PC-9 (cell line): ENCODE results near the gene ELOVL5. TPM values are rescaled to one million over a fixed set of nuclear protein-coding genes. Genes with fewer than 3 reads are reported as not detected.
"Not testable (repeated sequence)": the region's sequence is repeated elsewhere in the genome, so short reads cannot be mapped to it uniquely, and the experiment has no call there.

Experiments
- BruUV-seq: library from RNA; stranded (reverse); fragments of 400-500 nt; replicated peaks from 2 replicates; lab custom pipeline; 2021; lab: Mats Ljungman, UMichigan
- CTCF ChIA-PET: fragments of 300-600 bp; sonication (Branson Sonifier 250); formaldehyde crosslinking; loops from one replicate; lab custom pipeline; 2022; ENCODE audit warnings: antibody characterized with exemption; lab: Charles Lee
- POLR2A ChIA-PET: fragments of 300-600 bp; sonication (Branson Sonifier 250); formaldehyde crosslinking; loops from one replicate; lab custom pipeline; 2022; ENCODE audit warnings: antibody characterized with exemption; ENCODE audit not compliant: unreplicated experiment; lab: Charles Lee
- DNase-seq, 2 experiments: peaks; one replicate each; pipeline versions ENCODE4 v3.0.0 to v3.0.0-alpha.2; 2015 to 2022; ENCODE audit warnings: mixed read lengths in 1 of 2
- H2AFZ ChIP-seq: fragments of 200-600 bp; sonication (generic); 2 replicates; pipeline ENCODE4 v1.8.1; 2017; ENCODE audit warnings: antibody characterized with exemption
- H3F3A ChIP-seq: fragments of 200-600 bp; sonication (generic); 2 replicates; pipeline ENCODE4 v1.8.1; 2017; ENCODE audit warnings: antibody characterized with exemption, mild to moderate bottlenecking, low read depth; ENCODE audit not compliant: insufficient read depth
- H3K27ac ChIP-seq: fragments of 200-600 bp; sonication (generic); 2 replicates; pipeline ENCODE4 v1.6.1; 2016; ENCODE audit warnings: mixed run types
- H3K27me3 ChIP-seq: fragments of 200-600 bp; sonication (generic); 2 replicates; pipeline ENCODE4 v1.6.1; 2016; ENCODE audit warnings: low read depth, mixed run types; ENCODE audit not compliant: insufficient read depth
- H3K36me3 ChIP-seq: fragments of 200-600 bp; sonication (generic); 2 replicates; pipeline ENCODE4 v1.6.1; 2016; ENCODE audit warnings: low read depth, mixed run types
- H3K4me1 ChIP-seq: fragments of 200-600 bp; sonication (generic); replicated peaks from 2 replicates; pipeline ENCODE4 v1.6.1; 2016; ENCODE audit warnings: mixed run types; ENCODE audit not compliant: insufficient read depth
- H3K4me2 ChIP-seq: fragments of 200-600 bp; sonication (generic); 2 replicates; pipeline ENCODE4 v1.6.1; 2017; ENCODE audit warnings: mixed run types
- H3K4me3 ChIP-seq: fragments of 200-600 bp; sonication (generic); 2 replicates; pipeline ENCODE4 v1.6.1; 2016; ENCODE audit warnings: mixed run types
- H3K79me2 ChIP-seq: fragments of 200-600 bp; sonication (generic); 2 replicates; pipeline ENCODE4 v1.6.1; 2017; ENCODE audit warnings: low read depth, mixed run types
- H3K9me2 ChIP-seq: fragments of 200-600 bp; sonication (generic); 2 replicates; pipeline ENCODE4 v1.8.1; 2017; ENCODE audit warnings: mild to moderate bottlenecking; ENCODE audit not compliant: insufficient read depth
- H3K9me3 ChIP-seq: fragments of 200-600 bp; sonication (generic); 2 replicates; pipeline ENCODE4 v1.8.1; 2016; ENCODE audit warnings: low read depth; ENCODE audit not compliant: insufficient read depth
- H4K20me1 ChIP-seq: fragments of 200-600 bp; sonication (generic); 2 replicates; pipeline ENCODE4 v1.8.1; 2017; ENCODE audit not compliant: insufficient read depth
- CTCF ChIP-seq: fragments of 200-600 bp; sonication (generic); conservative IDR thresholded peaks from 2 replicates; pipeline ENCODE4 v1.6.1; 2017; ENCODE audit warnings: mixed run types, antibody characterized with exemption, mild to moderate bottlenecking, moderate library complexity
- EZH2 ChIP-seq: fragments of 200-600 bp; sonication (generic); IDR thresholded peaks from 2 replicates; pipeline ENCODE4 v1.8.0; 2017; ENCODE audit warnings: antibody characterized with exemption, low read depth
- intact Hi-C: fragments of 100-400 bp; cut with micrococcal nuclease; formaldehyde crosslinking; loops from one replicate; pipeline ENCODE4 v1.10.0; 2022; ENCODE audit not compliant: unreplicated experiment
- total RNA-seq: library from RNA; stranded (reverse); gene quantifications from 2 replicates; pipeline ENCODE4 v1.2.3, GENCODE V29; 2021

Gene ELOVL5
- total RNA-seq, 1 experiment from 2014 or later, result 108 TPM

DNA sequence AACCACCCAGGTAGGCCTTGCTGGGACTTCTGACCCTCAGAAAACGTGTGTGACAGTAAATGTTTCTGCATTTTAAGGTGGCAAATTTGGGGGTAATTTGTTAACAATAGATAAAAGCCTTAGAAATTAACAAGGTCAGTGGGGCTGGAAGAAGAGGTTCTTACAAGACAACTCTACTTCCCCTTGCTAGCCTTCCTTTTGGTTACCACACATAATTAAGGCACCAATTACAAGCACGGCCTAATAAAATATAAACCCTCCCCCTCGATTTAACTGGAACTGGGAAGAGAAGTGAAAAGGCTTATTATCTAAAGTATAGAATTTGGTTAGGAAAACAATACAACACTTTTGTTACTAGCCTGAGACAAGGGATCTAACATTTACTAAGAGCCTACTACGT is 38.8 kb downstream of the ELOVL5 start:
- peaks cover 76% of the 10 kb centered on the region for H3K79me2 ChIP-seq
- ChIA-PET CTCF (interaction anchor here (0.5 to 0.6 kb wide), 3 partner anchors 9 to 176 kb away, joined by 3 to 8 read pairs (median 4); no protein-coding TSS in a partner anchor), POLR2A (interaction anchor here (0.6 to 0.7 kb wide), 2 partner anchors 18 to 957 kb away, joined by 3 to 5 read pairs; no protein-coding TSS in a partner anchor)
- H3K27ac ChIP-seq, result no peak overlapping the region
- H4K20me1 ChIP-seq, result no peaks in the 10 kb centered on the region
- TF ChIP-seq CTCF (no peak), EZH2 (no peak)
- peaks cover 3% of the 10 kb centered on the region; the same call in 1 of the 2 replicates for H3K9me3 ChIP-seq
- H3F3A ChIP-seq, result peaks cover 11% of the 10 kb centered on the region
- H3K36me3 ChIP-seq, result peaks cover 6% of the 10 kb centered on the region
- no peak overlapping the region for H3K4me3 ChIP-seq
- H3K27me3 ChIP-seq, result no peaks in the 10 kb centered on the region
- no peak overlapping the region for H3K4me2 ChIP-seq
- no peak for DNase-seq
- no peak overlapping the region for H2AFZ ChIP-seq
- H3K9me2 ChIP-seq, result no peaks in the 10 kb centered on the region
- intact Hi-C loops, result no loop called here
- no TSS peak for BruUV-seq
- peaks cover 28% of the 10 kb centered on the region; the same call in 1 of the 2 replicates for H3K4me1 ChIP-seq

DNA sequence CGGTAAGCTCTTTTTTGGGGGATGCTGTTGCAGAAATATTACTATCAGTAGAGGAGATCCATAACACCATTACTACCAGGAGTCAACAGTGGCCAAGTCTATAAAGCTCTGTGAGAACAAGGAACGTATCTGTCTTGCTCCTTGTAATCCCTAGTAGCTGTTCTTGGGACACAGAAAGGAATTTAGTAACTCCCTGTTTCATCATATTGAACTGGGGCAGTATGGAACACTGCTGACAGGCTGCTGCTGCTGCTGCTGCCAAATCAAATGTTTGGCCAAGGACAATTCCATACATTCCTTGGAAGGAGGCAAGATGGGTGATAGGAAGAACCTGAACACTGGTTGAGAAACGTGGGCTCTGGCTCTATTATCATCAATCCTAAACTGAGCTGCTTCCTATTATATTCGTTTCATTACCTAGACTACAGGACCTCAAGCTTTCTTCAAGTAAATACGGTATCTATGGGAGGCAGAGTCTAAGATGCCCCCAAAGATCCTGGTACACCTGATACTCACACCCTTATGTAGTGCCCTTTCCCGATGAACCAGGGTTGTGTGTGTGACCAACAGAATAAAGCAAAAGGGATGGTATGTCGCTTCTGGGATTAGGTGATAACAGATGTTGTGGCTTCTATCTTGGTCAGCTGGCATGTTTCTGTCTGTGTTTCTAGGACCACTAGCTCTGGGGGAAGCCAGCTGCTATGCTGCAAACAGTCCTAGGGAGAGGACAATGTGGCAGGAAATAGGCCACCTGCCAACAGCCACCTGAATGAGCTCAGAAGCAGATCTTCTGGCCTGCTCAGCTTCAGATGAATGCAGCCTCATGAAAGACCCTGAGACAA is 39.5 kb downstream of the ELOVL5 start:
- Histone ChIP-seq H3K79me2 (peaks cover 70% of the 10 kb centered on the region), H4K20me1 (no peaks in the 10 kb centered on the region), H2AFZ (no peak overlapping the region), H3K9me3 (peaks cover 3% of the 10 kb centered on the region; the same call in 1 of the 2 replicates), H3K4me2 (no peak overlapping the region), H3F3A (peaks cover 11% of the 10 kb centered on the region), H3K4me1 (peaks cover 28% of the 10 kb centered on the region; the same call in 1 of the 2 replicates), H3K27ac (no peak overlapping the region), H3K9me2 (no peaks in the 10 kb centered on the region), H3K36me3 (peaks cover 6% of the 10 kb centered on the region; the same call in 1 of the 2 replicates), H3K4me3 (no peak overlapping the region), H3K27me3 (no peaks in the 10 kb centered on the region)
- intact Hi-C loops, result no loop called here
- peak in 1 of 2 experiments; percentile 45 for DNase-seq
- BruUV-seq, result no TSS peak
- CTCF ChIA-PET, result interaction anchor here (0.5 to 0.6 kb wide), 2 partner anchors 132 to 176 kb away, joined by 3 to 8 read pairs; no protein-coding TSS in a partner anchor
- TF ChIP-seq EZH2, result no peak
- TF ChIP-seq CTCF, result no peak
- POLR2A ChIA-PET, result interaction anchor here (0.6 to 0.7 kb wide), 2 partner anchors 17 to 957 kb away, joined by 3 to 5 read pairs; no protein-coding TSS in a partner anchor

GRCh38 chr6:53306819-53307347 is 41.9 kb downstream of the ELOVL5 start:
- CTCF ChIA-PET, result no interaction called here
- Histone ChIP-seq H3F3A (peaks cover 31% of the 10 kb centered on the region), H3K4me2 (peak overlapping the region; percentile 6; the same call in 1 of the 2 replicates), H3K9me3 (no peaks in the 10 kb centered on the region; the same call in 1 of the 2 replicates), H3K4me1 (peaks cover 49% of the 10 kb centered on the region), H4K20me1 (no peaks in the 10 kb centered on the region), H3K27ac (peak overlapping the region; percentile 49), H3K9me2 (no peaks in the 10 kb centered on the region), H3K4me3 (no peak overlapping the region), H2AFZ (no peak overlapping the region), H3K79me2 (peaks cover 59% of the 10 kb centered on the region), H3K27me3 (no peaks in the 10 kb centered on the region), H3K36me3 (0 out of 2 replicates have a peak, but pooled peaks cover 3% of the 10 kb centered on the region)
- no peak for TF ChIP-seq CTCF
- TF ChIP-seq EZH2, result no peak
- peak in 1 of 2 experiments; percentile 77 for DNase-seq
- BruUV-seq, result no TSS peak
- POLR2A ChIA-PET, result no interaction called here
- intact Hi-C loops, result no loop called here

DNA sequence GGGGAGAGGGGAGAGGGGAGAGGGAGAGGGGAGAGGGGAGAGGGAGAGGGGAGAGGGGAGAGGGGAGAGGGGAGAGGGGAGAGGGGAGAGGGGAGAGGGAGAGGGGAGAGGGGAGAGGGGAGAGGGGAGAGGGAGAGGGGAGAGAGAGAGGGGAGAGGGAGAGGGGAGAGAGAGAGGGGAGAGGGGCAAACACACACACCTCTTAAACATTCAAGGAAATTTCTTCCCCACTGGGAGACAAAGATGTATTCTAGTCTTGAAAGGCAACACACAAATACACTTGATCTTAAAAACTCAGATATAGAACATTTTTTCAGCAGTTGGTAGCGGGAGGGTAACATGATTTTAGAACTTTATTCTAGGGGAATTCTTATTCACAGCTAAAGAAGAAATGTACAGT is 42.5 kb downstream of the ELOVL5 start:
- DNase-seq, H2AFZ ChIP-seq, H3K4me2 ChIP-seq, CTCF ChIA-PET, H3K4me3 ChIP-seq, BruUV-seq, H3K27me3 ChIP-seq, H3K9me3 ChIP-seq, POLR2A ChIA-PET, intact Hi-C loops, H3K9me2 ChIP-seq, H3K36me3 ChIP-seq, H4K20me1 ChIP-seq: not testable (repeated sequence)
- Histone ChIP-seq H3K79me2 (peaks cover 59% of the 10 kb centered on the region), H3F3A (peaks cover 34% of the 10 kb centered on the region), H3K27ac (0 out of 2 replicates have a peak overlapping the region, but pooled peaks have one; percentile 49), H3K4me1 (peaks cover 56% of the 10 kb centered on the region)
